GM12891 (cell line): Measurements from ENCODE around the gene KCNMA1.

Experiments
- DNase-seq: peaks from one replicate; pipeline ENCODE4 v3.0.0; 2011; ENCODE audit warnings: low spot score; ENCODE audit not compliant: insufficient read length
- FAIRE-seq: peaks from 2 replicates; lab custom pipeline; 2011; peaks lifted over from hg19 to GRCh38; lab: Jason Lieb, UNC
- PAX5 ChIP-seq: IDR thresholded peaks from 2 replicates; pipeline ENCODE4 v1.6.1; 2011; ENCODE audit warnings: low read length, moderate library complexity, mild to moderate bottlenecking; ENCODE audit not compliant: insufficient read depth, severe bottlenecking
- POLR2A ChIP-seq: IDR thresholded peaks from 2 replicates; pipeline ENCODE4 v1.6.1; 2011; ENCODE audit warnings: low read depth, low read length, control low read depth
- POLR2AphosphoS5 ChIP-seq: IDR thresholded peaks from 2 replicates; pipeline ENCODE4 v1.6.1; 2011; ENCODE audit warnings: low read depth, low read length, control low read depth
- POU2F2 ChIP-seq: IDR thresholded peaks from 2 replicates; pipeline ENCODE4 v1.6.1; 2011; ENCODE audit warnings: low read depth, mild to moderate bottlenecking, control low read depth, low read length, moderate library complexity
- SPI1 ChIP-seq: IDR thresholded peaks from 2 replicates; pipeline ENCODE4 v1.6.1; 2011; ENCODE audit warnings: low read depth, low read length, control low read depth
- TAF1 ChIP-seq: IDR thresholded peaks from 2 replicates; pipeline ENCODE4 v1.6.1; 2011; ENCODE audit warnings: low read depth, low read length, control low read depth

The KCNMA1 gene

DNA sequence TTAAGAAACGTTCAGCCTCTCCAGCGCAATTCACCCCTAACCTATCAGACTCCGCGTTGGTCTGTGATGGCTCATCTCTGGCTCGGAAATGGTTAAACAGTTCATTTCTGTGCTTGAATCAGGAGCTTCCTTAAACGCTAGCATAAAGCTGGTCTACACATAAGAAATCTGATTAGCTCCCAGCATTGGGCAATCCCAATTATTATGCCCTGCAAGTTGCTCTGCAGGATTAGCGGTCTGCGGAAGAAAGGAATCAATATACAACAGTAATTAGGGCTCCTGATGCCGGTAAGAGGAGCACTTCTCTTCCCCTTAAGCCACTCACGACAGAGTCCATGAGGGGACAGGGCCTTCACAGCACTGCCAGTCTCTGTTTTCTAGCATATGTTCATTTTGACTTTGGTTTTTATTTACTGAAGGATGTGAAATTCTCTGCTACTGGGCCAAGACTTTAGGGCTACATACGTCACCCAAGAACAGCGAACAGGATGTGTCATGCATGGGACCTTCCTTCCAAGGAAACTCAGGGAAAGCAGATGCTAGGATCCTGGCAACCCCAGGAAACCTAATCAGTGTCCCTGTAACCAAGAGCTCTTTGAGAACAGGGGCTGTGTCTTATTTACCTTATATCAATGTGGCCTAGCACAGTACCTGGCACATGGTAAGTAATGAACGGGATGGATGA is 324.4 kb downstream of the KCNMA1 start:
- FAIRE-seq, result no peak
- no peak for TF ChIP-seq POLR2A
- TF ChIP-seq POU2F2, result no peak
- TF ChIP-seq POLR2AphosphoS5, result no peak
- no peak for DNase-seq

DNA sequence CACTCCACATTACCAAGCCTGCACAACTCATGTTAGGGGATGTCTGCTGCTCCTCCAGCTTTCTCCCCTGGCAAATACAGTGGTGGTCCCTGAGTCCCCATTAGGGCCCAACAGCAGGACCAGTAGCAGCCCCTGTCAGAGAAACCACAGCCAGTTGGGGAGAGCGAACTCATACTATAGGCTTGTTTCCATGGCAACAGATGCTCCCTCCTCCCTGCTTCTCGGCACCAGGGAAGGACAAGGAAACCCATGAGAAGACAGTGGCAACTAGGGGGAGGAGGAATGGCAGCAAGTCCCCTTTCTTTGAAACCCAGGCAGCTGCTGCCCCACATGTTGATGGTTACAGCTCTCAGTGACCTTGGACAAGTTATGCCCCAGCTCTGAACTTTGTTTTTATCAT is 326.4 kb downstream of the KCNMA1 start:
- DNase-seq, result no peak
- TF ChIP-seq POLR2A, result no peak
- TF ChIP-seq PAX5, result no peak
- TF ChIP-seq POLR2AphosphoS5, result no peak
- no peak for FAIRE-seq

DNA sequence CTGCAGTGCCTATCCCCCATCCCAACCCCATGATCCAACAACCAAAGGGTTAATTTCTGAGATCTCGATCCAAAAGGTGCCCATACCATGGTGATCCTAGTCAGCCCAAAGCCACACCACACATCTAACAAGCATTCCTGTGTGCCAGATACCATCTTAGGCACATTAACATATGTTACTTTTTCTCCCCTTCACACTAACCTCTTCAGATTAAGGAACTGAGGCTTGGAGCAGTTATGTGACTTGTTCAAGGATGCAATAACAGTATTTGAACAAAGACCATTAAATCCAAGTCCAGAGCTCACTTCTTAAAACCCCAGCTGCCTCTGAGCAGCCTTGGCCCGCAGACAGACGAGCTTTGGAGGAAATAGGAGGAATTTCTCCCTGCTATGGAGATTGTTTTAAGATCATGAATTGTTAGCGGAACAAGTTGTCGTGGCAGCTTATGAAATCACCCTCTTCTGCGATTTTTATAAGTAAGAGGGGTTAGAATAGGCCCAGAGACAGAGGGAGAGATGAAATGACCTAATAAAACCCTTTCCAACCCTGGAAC is 327.2 kb downstream of the KCNMA1 start:
- FAIRE-seq (no peak), DNase-seq (no peak)
- no peak for TF ChIP-seq POLR2AphosphoS5
- no peak for TF ChIP-seq PAX5
- TF ChIP-seq SPI1, result no peak
- TF ChIP-seq TAF1, result no peak
- TF ChIP-seq POLR2A, result no peak
- TF ChIP-seq POU2F2, result no peak

DNA sequence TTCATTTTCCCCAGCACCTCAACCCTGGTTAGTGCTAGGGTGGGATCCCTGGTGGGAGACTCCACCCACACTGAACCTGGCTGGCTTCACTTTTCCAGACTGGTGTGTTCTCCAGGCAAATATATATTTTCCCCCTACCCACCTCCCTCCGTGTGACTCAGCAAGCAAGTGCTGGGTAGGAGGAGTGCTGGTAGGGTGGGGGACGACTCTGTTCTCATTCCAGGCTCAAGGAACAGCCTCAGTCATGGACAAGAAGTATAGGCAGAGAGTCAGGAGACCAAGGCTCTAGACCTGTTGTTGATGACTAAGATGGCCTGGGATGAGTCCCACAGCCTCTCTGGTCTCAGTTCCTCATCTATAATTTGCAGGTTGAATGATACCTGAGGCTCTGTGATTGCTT is 328.1 kb downstream of the KCNMA1 start:
- no peak for DNase-seq
- TF ChIP-seq PAX5, result no peak
- TF ChIP-seq TAF1, result no peak
- no peak for TF ChIP-seq SPI1
- no peak for TF ChIP-seq POU2F2
- no peak for TF ChIP-seq POLR2AphosphoS5
- TF ChIP-seq POLR2A, result no peak
- FAIRE-seq, result no peak

DNA sequence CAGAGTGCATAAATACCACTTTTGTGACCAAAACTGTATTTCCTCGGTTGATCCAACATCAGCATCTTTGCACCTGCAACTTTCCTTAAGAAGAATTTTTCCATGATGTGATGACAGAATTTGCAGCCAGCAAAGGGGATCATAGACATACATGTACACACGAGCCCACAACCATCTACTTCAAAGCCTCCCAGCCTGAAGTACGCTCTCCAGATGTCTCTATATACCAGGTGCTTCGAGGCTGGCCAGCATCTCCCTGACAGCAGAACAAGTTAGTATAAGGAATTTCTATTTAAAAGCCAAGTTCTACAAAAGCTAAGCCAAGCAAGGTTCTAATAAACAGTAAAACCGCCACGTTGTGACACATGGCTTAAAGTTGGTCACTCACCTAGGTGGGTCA is 328.5 kb downstream of the KCNMA1 start:
- FAIRE-seq (no peak), DNase-seq (no peak)
- TF ChIP-seq SPI1 (no peak), POLR2A (no peak), POLR2AphosphoS5 (no peak)

DNA sequence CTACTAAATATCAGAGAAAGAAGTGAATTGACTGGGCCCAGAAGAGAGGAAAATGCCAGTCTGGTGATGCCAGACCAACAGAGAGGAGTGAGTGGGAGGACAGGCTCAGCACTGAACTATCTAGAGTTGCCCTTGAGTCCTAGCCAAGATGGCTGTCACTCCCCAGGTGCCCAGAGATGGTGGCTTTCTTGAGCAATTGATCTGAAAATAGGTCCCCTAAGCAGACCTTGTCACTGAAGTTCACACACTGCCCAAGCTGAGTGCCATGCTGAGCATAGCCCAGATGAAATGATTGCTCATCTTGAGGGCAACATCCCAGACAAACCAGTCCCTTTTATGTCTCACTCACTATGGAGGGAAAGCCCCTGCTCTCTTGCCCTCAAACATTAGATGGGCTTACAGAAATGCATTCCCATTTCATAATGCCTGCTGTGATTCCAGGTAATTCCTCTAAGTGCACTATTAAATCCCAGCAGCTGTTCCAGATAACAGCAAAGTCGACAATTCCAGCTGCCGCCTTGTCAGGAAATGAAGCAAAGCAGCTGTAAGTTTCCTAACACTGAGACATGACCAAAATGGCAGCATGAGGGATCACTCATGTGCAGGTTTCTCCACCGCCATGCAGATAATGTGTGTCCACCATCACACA is 329.4 kb downstream of the KCNMA1 start:
- no peak for TF ChIP-seq PAX5
- no peak for TF ChIP-seq POLR2A
- TF ChIP-seq POLR2AphosphoS5, result no peak
- TF ChIP-seq TAF1, result no peak
- no peak for TF ChIP-seq POU2F2
- no peak for TF ChIP-seq SPI1
- no peak for FAIRE-seq
- no peak for DNase-seq

DNA sequence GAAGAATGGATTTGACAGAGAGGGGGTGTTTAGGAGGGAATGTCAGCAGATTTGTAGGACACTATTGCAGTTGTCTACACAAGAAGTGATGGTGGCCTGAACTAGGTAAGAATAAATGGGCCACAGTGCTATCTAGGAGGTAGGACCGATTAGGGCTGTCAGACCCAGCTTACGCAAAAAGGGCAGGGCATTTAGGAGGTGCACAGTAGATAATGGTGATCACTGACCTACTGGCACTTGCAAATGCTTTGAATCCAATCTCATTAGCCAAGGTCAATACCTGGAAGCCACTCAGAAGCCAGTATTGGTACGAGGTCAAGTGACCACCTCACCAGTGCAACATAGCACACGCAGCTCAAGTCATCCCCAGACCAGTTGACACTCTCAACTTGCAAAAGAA is 330.9 kb downstream of the KCNMA1 start:
- FAIRE-seq (no peak), DNase-seq (no peak)
- no peak for TF ChIP-seq POU2F2
- no peak for TF ChIP-seq TAF1

DNA sequence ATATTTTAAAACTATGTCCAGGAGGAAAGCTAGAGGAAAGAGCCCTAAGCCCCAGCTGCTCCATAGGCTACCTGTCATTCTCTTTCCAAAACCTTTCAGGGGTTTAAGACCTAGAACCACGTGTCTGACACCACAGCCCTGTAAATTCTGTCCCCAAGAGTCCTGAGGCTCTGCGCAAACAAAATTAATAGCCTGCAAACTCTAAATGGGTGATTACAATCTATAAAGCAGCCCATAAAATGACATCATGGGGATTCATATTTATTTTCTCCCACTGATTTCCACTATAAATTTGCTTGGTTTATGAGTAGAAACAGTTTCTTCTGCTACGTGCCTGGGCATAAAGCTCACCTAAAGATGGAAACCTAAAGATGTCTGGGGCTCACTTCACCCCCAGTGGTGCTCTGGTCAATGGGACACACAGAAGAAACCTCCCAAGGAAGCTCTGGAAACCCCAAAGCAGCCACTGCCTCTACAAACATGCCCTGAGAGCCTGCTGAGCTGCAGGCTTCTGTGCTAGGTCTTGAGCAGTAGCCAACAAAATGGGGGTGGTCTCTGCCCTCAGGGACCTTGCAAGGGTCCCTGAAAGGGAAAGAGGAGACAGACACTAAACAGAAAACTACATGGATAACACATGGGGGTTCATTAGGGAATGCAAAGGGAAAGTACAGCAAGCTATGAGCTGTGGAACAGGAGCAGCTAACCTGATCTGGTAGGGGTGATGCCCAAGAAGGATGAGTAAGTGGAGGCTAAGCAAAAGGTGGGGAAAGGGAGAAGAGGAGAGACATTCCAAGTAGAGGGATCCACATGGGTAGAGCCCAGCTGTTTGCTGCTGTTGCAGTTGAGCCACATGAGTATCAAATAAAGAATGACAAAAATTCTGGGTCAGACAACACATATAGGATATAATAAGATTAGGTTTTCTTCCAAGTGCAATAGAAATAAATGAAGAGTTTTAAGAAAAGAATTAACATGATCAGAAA is 331.7 kb downstream of the KCNMA1 start:
- no peak for TF ChIP-seq POU2F2
- TF ChIP-seq SPI1, result no peak
- TF ChIP-seq POLR2A, result no peak
- no peak for TF ChIP-seq TAF1
- DNase-seq (no peak), FAIRE-seq (no peak)

DNA sequence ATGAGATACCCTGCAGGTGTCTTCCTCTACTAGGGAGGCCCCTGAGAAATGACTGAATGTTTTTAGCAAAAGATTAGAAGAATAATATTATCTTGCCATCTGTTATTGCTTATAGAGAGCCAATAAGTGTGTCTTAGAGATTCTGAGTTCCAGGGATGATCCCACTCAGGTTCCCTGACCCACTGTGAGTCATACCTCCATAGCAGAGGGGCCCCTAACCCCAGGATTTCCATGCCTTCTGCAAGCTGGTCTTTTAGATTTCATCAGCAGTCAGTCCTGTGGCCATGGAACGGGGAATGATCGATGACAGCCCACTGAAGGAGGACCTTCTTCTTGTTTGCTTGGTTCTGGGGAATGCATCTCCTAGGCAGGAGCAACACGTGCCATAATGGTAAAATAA is 333.4 kb downstream of the KCNMA1 start:
- TF ChIP-seq POLR2AphosphoS5, result no peak
- TF ChIP-seq POLR2A, result no peak
- TF ChIP-seq SPI1, result no peak
- TF ChIP-seq POU2F2, result no peak
- TF ChIP-seq TAF1, result no peak
- no peak for TF ChIP-seq PAX5
- FAIRE-seq, result no peak

More for the DNA sequence above, 333.4 kb downstream of the KCNMA1 start:
- no peak for DNase-seq
